T follicular helper cell (primary cell): ENCODE measurements around the gene SNRPN.
"Not testable (repeated sequence)": the region's sequence is repeated elsewhere in the genome, so short reads cannot be mapped to it uniquely, and the experiment has no call there.

Experiments used
- DNase-seq: peaks from one replicate; pipeline ENCODE4 v3.0.0-alpha.2; 2020; ENCODE audit warnings: low read depth

The SNRPN gene

GRCh38 chr15:24971052-24971451, 16.3 kb downstream of the SNRPN start:
- no peak for DNase-seq

GRCh38 chr15:24971772-24972171, 17.0 kb downstream of the SNRPN start:
- no peak for DNase-seq

- not testable (repeated sequence) for DNase-seq
These were observed 17.9 kb downstream of the SNRPN start for GRCh38 chr15:24972707-24973106.

- no peak for DNase-seq
These were observed 22.1 kb downstream of the SNRPN start for GRCh38 chr15:24976932-24977331.

- DNase-seq = no peak
These were observed 22.9 kb downstream of the SNRPN start for GRCh38 chr15:24977686-24978085.

GRCh38 chr15:24985224-24985623, 30.4 kb downstream of the SNRPN start:
- no peak for DNase-seq

DNA sequence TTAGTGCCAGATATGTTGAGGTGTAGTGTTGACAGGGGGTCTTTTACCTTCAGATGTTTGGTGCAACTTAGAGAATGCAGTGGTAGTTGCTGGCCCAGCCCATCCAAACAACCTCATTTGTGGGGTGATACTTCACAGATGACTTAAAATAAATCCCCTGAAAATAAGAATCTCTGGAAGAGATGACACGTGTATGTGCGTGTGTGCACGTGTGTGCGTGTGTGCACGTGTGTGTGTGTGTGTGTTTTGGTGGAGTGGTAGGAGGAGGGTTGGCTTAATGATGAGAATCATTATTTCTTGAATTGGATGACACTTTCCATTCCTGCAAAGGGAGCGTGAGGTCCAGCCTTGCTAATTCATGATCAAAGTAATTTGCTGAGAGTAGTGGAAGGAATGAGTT, 31.9 kb downstream of the SNRPN start:
- DNase-seq = no peak

DNA sequence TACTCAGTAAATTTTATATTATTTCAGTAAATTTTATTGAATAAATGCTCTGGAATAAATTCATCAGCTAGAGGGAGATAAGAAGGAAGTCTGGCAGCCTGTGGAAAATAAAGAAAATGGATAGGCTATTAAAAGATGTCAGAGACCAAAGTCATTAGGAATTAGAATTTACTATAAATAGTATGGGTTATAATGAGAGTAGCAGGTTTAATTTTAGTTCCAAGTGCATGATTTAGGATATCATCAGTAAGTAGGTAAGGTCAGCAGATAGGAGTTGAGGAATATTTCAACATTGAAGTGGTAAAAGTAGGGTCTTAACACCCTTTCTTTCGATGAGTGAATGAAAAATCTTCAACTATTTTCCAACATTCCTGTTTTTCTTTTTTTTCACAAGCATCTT, 64.6 kb downstream of the SNRPN start:
- no peak for DNase-seq

DNA sequence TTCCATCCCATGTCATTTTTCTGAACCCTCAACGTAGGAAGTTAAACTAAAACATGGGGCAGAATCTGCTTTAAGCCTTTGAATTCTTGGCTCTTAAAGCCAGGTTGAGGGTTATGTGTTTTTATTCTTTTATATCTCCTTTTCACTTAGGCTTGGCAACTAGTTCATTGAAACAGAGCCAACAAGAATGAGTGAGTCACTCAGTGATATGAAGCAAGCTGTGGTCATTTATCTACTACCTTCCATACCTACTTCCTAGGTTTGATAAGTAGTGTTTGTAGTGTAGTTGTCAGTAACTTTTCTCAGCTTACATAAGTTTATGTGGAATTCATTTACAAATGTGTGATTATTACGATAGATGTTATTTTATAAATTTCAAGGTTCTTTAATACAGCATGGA, 67.4 kb downstream of the SNRPN start:
- no peak for DNase-seq
